GM18507 (cell line): ENCODE data around the gene TM7SF2.

Source experiments
- DNase-seq: peaks from one replicate; pipeline ENCODE4 v3.0.0; 2011; ENCODE audit warnings: low read depth; ENCODE audit not compliant: insufficient read length; ENCODE audit errors: extremely low spot score
- FAIRE-seq: peaks from 2 replicates; lab custom pipeline; 2011; peaks lifted over from hg19 to GRCh38; lab: Jason Lieb, UNC

Gene TM7SF2

DNA sequence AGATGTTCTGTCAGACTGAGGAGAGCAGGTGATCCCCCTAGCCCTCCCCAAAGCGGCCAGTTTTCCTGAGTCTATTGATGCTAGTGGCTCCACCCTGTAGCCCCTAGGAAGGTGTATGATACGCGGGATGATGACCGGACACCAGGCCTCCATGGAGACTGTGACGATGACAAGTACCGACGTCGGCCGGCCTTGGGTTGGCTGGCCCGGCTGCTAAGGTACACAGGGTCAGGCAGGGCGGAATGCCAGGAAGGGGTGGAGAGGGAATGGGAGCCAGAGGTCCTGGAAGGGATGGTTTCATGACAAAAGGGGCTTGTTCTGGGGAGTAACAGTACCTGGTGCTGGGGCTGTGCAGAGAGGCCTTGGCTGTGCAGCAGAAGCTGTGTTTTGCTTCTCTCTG, 24.5 kb upstream of the TM7SF2 start:
- no peak for DNase-seq
- FAIRE-seq, result no peak

DNA sequence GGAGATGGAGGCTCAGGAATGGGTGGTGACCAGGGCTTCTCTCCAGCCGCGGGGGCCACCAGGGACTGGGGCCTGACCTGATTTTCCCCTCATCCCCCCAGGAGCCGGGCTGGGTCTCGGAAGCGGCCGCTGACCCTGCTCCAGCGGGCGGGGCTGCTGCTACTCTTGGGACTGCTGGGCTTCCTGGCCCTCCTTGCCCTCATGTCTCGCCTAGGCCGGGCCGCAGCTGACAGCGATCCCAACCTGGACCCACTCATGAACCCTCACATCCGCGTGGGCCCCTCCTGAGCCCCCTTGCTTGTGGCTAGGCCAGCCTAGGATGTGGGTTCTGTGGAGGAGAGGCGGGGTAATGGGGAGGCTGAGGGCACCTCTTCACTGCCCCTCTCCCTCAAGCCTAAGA, 23.8 kb upstream of the TM7SF2 start:
- FAIRE-seq, result no peak
- DNase-seq, result no peak

DNA sequence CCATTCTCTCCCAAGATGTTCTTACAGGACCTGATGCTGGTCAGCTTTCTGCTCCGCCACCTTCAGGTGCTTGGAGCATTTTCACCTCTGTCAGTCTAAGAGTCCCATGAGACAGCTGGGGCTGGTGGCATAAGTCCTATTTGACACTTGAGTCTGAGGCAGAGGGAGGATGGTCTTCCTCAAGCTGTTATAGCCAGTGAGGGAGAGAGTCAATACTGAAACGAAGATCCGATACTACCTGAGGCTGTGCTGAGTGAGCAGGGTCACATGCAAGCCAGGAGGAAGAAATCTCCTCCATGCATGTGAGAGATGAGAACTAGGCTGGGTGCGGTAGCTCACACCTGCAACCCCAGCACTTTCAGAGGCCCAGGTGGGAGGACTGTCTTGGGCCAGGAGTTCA, 22.1 kb upstream of the TM7SF2 start:
- no peak for DNase-seq
- no peak for FAIRE-seq

DNA sequence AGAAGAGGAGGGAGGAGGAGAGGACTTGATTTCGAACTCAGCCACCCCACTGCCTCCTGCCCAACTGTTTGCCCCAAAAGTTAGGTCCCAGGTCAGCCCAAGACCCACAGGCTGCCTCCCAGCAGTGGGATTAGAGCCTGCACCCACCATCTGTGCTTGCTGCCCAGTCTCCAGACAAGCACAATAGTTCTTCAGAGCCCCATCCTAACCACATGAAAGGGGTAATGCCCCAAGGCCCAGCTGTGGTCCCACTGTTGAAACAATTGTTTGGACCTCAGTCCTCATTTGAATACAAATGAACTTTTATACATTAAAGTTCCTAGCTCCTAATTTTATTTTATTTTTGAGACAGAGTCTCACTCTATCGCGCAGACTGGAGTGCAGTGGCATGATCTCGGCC, 21.0 kb upstream of the TM7SF2 start:
- FAIRE-seq, result no peak
- DNase-seq, result no peak

DNA sequence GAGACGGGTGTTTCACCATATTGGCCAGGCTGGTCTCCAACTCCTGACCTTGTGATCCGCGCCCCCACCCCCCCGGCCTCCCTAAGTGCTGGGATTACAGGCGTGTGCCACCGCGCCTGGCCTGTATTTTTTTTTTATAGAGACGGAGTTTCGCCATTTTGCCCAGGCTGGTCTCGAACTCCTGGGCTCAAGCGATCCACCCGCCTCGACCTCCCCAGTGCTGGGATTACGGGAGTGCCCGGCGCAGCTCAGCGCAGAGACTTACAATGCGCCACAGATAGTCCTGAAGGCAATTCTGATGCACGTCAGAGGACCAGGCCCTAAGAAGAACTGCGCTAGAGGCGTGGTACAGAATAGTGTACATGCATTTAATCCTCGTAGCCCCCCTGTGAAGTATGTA, 16.2 kb upstream of the TM7SF2 start:
- DNase-seq, result no peak
- FAIRE-seq, result no peak

DNA sequence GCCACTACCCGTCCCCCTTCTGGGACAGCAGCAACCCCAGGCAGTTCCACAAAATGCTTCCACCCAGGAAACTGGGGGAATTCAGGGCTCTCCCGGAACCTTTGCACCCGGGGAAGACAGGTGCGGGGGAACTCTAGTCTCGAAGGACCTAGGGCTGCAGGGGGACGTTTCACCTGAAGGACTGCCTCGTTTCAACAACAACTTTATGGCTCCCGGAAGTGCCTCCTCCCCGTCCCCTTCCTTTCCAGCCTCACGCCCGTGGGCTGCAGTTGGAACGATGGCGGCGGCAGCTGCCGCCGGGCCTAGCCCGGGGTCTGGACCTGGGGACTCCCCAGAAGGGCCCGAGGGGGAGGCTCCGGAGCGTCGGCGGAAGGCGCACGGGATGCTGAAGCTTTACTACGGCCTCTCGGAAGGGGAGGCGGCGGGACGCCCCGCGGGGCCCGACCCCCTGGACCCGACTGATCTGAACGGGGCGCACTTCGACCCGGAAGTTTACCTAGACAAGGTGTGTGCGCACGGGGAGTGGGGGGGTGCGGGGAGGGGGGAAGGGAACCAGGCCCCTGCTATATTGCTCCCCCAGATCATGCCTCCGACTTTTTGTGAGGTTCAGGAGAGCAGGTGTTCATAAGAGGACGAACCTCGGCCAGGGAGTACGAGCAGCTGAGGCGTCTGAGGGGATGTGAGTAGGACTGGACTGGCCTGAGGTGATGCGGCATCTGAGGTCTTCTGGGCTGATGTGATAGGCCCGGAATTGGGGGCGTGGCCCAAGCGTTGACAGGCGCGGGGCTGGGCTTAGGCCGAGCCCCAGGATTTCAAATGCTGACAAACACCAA, 15.5 kb upstream of the TM7SF2 start, which contains the start of gene VPS51:
TSS of gene VPS51 (plus strand) at position 241 of the 833 bp plus-strand sequence. CDS start at position 278, 37 bp downstream.
- DNase-seq, result peak; percentile 84
- peak; percentile 87 for FAIRE-seq

DNA sequence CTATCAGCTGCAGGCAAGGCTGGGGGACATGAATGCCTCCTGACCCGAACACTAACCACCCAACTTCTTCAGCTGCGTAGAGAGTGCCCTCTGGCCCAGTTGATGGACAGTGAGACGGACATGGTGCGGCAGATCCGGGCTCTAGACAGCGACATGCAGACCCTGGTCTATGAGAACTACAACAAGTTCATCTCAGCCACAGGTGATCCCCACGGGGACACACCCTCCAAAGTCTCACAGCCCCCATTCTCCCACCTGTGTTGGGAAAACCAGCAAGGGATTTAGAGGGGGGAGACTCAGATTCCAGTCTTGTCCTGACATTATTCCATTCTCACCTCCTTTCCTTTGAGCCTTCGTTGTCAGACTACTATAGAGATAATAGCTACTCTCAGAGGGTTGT, 14.7 kb upstream of the TM7SF2 start:
- no peak for DNase-seq
- no peak for FAIRE-seq

DNA sequence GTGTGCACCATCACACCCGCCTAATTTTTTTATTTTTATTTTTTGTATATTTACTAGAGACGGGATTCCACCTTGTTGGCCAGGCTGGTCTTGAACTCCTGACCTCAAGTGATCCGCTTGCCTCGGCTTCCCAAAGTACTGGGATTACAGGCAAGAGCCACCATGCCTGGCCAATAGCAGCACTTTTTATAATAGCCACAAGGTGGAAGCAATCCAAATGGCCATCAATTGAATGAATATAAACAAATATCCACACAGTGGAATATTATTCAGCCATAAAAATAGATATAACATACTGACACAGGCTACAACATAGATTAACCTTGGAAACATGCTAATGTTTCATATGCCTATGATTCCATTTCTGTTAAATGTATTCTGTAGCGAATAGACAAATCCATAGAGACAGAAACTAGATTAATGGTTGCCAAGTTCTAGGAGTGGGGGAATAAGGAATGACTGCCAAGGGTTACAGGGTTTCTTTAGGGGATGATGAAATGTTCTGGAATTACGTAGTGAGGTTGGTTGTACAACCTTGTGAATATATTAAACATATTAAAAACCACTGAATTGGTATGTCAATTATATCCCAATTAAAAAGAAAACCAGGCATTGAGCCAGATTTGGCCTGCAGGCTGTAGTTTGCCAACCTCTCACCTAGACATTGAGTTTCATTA, 10.9 kb upstream of the TM7SF2 start:
- DNase-seq (no peak), FAIRE-seq (no peak)

DNA sequence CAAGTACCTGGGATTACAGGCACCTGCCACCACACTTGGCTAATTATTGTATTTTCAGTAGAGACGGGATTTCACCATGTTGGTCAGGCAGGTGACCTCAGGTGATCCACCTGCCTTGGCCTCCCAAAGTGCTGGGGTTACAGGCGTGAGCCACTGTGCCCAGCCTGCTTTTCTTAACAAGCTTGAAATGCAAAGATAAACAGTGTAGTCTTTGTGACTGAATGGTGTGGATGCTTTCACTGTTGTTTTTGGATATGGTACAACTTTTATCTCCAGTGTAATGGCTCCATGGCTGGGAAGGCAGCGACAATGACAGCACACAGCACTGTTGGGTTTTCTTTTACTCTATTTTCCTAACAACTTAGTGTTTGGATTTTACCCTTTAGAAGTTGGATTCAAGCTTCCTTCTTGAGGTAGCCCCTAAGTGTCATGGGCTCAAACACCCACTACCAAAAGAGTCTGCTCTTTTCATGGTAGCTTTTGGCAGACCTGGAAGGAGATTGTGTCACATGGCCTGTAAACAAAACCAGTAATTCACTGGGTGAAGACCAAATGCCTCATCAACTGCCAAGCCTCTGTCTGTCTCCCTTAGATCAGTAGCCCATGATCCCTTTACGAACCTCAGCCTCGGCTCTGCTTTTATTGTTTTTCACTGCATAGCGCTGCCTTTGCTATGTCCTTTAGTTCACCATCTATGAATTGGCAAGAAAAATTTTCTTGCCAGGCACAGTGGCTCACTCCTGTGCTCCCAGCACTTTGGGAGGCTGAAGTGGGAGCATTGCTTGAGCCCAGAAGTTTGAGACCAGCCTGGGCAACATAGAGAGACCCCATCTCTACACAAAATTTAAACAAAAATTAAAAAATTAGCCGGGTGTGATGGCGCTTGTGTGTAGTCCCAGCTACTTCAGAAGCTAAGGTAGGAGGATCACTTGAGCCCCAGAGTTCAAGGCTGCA, 9.3 kb upstream of the TM7SF2 start:
- FAIRE-seq (no peak), DNase-seq (no peak)

DNA sequence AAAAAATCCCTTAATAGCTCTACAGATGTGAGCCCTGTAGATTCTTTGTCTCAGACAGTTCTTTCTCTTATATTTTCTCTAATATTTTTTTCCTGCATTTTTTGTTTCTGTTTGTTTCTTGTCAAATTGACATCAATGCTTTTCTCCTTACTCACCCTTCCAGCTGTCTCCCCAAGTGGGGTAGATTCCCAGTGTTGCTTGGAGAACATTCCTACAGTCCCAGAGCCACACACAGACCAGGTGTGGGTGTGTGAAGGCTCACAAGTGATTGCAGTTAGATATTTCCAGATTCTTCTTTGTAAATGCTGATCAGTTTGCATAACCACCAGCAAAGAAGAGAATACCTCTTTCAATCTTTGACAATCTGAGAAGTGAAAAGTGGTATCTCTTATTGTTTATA, 8.2 kb upstream of the TM7SF2 start:
- FAIRE-seq (no peak), DNase-seq (no peak)

DNA sequence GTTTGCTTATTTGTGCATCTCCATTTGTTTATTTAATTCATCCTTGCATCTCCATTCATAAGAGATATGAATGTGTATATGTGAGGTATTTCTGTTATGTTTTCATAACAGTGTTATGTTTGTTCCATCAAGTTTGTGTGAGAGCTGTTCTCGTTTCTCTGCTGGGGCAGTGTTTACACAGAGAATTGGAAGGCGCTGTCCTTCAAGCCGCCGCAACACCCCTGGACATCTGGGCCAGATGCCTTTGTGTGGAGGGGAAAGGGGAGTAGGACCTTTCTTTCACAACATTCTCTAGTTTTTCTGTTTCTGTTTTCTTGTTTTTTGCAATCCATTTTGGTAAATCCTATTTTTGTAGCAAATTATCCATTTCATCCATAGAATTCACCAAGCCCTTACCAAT, 7.0 kb upstream of the TM7SF2 start:
- no peak for FAIRE-seq
- no peak for DNase-seq

DNA sequence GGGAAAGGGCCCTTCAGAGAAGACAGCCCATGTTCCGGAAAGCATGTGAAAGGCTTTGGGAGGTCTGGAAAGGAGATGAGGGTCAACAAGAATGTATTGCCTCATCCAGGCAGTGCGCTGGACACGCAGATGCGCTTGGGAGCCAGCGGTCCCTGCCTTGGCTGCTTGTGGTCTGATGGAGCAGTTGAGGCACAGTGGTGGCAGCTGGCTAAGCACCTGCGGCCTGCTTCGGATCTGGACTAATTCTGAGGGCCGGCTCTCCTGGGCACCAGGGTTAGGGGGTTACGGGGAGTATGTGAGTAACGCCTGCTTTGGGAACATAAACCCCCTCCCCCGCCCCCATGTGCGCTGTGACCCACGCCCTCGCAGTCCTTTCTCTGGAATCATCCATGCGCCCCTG, 4.6 kb upstream of the TM7SF2 start:
- FAIRE-seq (no peak), DNase-seq (no peak)

DNA sequence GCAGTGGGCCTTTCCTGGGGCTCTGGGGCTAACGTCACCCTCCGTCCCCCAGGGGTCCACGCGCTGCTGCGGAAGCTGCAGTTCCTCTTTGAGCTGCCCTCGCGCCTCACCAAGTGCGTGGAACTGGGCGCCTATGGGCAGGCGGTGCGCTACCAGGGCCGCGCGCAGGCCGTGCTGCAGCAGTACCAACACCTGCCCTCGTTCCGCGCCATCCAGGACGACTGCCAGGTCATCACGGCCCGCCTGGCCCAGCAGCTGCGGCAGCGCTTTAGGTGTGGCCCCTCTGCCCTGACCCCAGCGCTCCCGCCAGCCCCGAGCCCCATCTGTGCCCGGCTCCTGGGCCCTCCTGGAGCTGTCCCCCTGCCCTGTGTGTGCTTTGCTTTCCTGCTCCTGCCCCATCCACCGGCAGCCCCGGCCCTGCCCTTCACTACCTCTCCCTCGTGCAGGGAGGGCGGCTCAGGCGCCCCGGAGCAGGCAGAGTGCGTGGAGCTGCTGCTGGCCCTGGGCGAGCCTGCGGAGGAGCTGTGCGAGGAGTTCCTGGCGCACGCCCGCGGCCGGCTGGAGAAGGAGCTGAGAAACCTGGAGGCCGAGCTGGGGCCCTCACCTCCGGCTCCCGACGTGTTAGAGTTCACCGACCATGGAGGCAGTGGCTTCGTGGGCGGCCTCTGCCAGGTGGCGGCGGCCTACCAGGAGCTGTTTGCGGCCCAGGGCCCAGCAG, 3.8 kb upstream of the TM7SF2 start:
- FAIRE-seq (no peak), DNase-seq (no peak)

DNA sequence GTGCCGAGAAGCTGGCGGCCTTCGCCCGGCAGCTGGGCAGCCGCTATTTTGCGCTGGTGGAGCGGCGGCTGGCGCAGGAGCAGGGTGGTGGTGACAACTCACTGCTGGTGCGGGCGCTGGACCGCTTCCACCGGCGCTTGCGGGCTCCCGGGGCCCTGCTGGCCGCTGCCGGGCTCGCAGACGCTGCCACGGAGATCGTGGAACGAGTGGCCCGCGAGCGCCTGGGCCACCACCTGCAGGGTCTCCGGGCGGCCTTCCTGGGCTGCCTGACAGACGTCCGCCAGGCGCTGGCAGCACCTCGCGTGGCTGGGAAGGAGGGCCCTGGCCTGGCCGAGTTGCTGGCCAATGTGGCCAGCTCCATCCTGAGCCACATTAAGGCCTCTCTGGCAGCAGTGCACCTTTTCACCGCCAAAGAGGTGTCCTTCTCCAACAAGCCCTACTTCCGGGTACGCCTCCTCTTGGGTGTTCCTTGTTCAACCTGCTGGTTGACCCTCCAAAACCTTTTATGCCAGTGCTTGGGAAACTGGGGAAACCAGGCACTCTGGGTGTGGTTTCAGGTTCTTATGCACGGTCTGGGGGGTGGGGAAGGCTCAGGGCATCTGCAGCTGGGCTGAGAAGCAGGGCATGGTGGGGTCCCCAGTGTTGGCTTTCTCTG, 3.1 kb upstream of the TM7SF2 start:
- no peak for FAIRE-seq

DNA sequence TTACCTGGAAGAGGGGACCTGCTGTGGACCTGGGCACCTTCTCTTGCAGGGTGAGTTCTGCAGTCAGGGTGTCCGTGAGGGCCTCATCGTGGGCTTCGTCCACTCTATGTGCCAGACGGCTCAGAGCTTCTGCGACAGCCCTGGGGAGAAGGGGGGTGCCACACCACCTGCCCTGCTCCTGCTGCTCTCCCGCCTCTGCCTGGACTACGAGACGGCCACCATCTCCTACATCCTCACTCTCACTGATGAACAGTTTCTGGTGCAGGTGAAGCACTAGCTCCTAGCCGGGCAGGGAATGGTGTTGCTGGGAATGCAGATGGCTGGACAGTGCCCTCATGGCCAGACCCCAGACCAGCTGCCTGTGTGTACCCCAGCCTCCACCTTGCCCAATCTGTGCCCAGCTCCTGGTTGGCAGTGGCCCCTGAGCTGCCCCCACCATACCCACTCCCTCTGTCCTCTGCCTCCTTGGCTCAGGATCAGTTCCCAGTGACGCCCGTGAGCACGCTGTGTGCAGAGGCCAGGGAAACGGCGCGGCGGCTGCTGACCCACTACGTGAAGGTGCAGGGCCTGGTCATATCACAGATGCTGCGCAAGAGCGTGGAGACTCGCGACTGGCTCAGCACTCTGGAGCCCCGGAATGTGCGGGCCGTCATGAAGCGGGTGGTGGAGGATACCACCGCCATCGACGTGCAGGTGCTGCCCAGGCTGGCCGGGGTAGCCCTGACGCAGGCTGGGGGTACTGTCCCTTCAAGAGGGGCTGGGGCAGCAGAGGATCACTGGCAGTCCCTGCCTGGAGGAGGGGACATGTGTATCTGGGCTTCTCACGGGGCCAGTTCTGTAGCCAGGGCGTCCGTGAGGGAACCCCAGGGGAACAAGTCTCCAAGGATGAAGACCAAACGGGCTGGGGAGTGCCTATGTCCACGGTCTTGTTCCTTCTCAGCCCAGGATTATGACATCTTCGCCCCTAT, 2.2 kb upstream of the TM7SF2 start:
- FAIRE-seq (no peak), DNase-seq (no peak)

More for the DNA sequence above, 3.1 kb upstream of the TM7SF2 start:
- no peak for DNase-seq

DNA sequence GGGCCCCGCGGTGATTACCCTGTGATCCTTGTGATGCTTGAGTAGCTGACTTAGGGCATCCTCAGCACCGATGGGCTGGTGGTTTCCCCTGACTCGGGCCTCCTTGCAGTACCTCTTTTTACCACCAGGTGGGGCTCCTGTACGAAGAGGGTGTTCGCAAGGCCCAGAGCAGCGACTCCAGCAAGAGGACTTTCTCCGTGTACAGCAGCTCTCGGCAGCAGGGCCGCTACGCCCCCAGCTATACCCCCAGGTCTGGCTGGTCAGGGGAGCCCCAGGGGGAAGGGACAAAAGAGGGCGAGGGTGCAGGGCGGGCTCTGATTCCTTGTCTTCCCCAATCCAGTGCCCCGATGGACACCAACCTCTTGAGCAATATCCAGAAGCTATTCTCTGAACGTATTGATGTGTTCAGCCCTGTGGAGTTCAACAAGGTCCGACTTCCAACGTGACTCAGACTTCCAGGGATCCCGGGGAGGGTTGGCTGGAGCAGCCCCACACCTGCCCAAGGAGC, 1.3 kb upstream of the TM7SF2 start:
- FAIRE-seq (peak; percentile 95), DNase-seq (peak; percentile 81)

DNA sequence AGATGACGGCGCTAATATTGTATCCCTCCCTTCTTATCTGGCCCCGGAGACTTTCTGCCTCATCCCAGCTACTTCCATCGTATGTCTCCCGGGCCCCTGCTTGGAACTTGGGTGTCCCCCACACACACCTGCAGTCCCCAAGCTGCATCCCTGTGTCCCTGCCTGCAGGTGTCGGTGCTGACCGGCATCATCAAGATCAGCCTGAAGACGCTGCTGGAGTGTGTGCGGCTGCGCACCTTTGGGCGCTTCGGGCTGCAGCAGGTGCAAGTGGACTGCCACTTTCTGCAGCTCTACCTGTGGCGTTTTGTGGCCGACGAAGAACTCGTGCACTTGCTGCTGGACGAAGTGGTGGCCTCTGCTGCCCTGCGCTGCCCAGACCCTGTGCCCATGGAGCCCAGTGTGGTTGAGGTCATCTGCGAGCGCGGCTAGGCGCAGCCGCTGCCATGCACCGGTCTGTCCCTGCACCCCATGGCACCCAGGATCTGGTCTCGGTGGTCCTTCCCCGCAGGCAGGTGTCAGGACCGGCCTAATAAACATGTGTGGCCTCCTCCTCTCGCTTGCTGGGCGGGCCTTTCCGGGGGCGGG, 421 bp upstream of the TM7SF2 start:
- no peak for DNase-seq
- no peak for FAIRE-seq
